ENCODE data around the gene LAMB4. TPM values are rescaled to one million over a fixed set of nuclear protein-coding genes. Genes with fewer than 3 reads are reported as not detected.

Gene LAMB4
- polyA plus RNA-seq, 1 experiment = 0.20 TPM

GRCh38 chr7:108078691-108079090 is 51.5 kb downstream of the LAMB4 start:
- no peak for DNase-seq (ENCODE audit: low read depth)
- TF ChIP-seq, protein P1, sequence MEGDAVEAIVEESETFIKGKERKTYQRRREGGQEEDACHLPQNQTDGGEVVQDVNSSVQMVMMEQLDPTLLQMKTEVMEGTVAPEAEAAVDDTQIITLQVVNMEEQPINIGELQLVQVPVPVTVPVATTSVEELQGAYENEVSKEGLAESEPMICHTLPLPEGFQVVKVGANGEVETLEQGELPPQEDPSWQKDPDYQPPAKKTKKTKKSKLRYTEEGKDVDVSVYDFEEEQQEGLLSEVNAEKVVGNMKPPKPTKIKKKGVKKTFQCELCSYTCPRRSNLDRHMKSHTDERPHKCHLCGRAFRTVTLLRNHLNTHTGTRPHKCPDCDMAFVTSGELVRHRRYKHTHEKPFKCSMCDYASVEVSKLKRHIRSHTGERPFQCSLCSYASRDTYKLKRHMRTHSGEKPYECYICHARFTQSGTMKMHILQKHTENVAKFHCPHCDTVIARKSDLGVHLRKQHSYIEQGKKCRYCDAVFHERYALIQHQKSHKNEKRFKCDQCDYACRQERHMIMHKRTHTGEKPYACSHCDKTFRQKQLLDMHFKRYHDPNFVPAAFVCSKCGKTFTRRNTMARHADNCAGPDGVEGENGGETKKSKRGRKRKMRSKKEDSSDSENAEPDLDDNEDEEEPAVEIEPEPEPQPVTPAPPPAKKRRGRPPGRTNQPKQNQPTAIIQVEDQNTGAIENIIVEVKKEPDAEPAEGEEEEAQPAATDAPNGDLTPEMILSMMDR (IDR thresholded peaks at IDR 0.05; ENCODE audit: insufficient read depth, low read depth, low read length) = no peak
- Histone ChIP-seq H3K4me3 (ENCODE audit: low read depth, low read length) (no peak overlapping the region), H3K36me3 (ENCODE audit: control insufficient read depth, insufficient read depth, low read length) (no peaks in the 10 kb centered on the region), H3K27me3 (ENCODE audit: control insufficient read depth, insufficient read depth, low read length) (no peaks in the 10 kb centered on the region)
- POLR2A ChIA-PET = no interaction called here
- CTCF ChIA-PET = no interaction called here

DNA sequence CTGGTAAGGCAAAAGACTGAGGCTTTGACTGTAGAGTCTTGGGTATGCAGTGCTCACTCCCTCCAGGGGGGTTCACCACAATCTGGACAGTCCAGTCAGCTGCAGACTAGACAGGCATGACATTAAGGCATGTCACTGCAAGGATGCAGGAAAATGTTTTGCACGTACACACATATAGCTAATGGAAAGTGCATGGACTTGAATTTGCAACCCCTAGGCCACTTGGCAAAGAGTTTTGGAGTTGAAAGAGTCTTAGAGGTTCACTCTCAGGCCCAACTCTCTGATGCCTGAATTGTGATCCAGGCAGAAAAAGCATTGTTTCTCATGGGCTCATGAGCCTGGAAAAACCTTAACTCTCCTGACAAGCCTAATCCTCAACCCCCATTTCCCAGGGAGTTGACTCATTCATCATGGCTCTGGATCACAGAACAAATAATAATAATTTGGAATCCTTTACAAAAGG is 51.9 kb downstream of the LAMB4 start:
- no peak overlapping the region for H3K4me3 ChIP-seq (ENCODE audit: low read depth, low read length)
- ChIA-PET CTCF (interaction anchor here (0.7 to 1.0 kb wide), 4 partner anchors 15 to 199 kb away, joined by 3 to 4 read pairs (median 3); no protein-coding TSS in a partner anchor), POLR2A (no interaction called here)
- no peaks in the 10 kb centered on the region for H3K36me3 ChIP-seq (ENCODE audit: control insufficient read depth, insufficient read depth, low read length)
- DNase-seq (ENCODE audit: low read depth) = no peak
- TF ChIP-seq, protein P1 (IDR thresholded peaks at IDR 0.05; ENCODE audit: insufficient read depth, low read depth, low read length) = no peak
- H3K27me3 ChIP-seq (ENCODE audit: control insufficient read depth, insufficient read depth, low read length) = no peaks in the 10 kb centered on the region

DNA sequence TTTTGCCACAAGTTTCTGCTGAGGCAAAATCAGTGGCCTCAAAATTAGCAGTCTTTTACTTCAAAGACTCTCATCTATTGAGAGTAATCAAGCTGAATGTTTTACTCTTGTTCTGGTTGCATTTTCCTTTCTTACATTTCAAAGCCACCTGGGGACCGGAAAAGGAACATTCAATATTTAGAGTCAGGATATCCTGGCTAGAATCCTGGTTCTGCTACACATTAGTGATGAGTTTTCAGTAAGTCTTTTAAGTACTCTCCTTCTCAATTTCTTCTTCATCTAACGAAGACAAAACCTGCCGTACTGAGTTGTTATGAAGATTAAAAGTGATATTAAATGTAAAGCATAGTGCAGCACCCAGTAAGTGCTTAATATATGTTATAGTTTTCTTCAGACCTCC is 52.5 kb downstream of the LAMB4 start:
- Histone ChIP-seq H3K27me3 (ENCODE audit: control insufficient read depth, insufficient read depth, low read length) (no peaks in the 10 kb centered on the region), H3K36me3 (ENCODE audit: control insufficient read depth, insufficient read depth, low read length) (no peaks in the 10 kb centered on the region), H3K4me3 (ENCODE audit: low read depth, low read length) (no peak overlapping the region)
- no peak for DNase-seq (ENCODE audit: low read depth)
- TF ChIP-seq, protein P1 (IDR thresholded peaks at IDR 0.05; ENCODE audit: insufficient read depth, low read depth, low read length) = no peak
- ChIA-PET CTCF (interaction anchor here (0.7 to 1.0 kb wide), 4 partner anchors 15 to 199 kb away, joined by 3 to 4 read pairs (median 3); no protein-coding TSS in a partner anchor), POLR2A (no interaction called here)

- TF ChIP-seq, protein P1 (IDR thresholded peaks at IDR 0.05; ENCODE audit: insufficient read depth, low read depth, low read length) = no peak
- no peaks in the 10 kb centered on the region for H3K27me3 ChIP-seq (ENCODE audit: control insufficient read depth, insufficient read depth, low read length)
- no peak for DNase-seq (ENCODE audit: low read depth)
- POLR2A ChIA-PET = no interaction called here
- H3K4me3 ChIP-seq (ENCODE audit: low read depth, low read length) = no peak overlapping the region
- CTCF ChIA-PET = no interaction called here
- H3K36me3 ChIP-seq (ENCODE audit: control insufficient read depth, insufficient read depth, low read length) = no peaks in the 10 kb centered on the region
Measured at GRCh38 chr7:108076156-108076555, 54.0 kb downstream of the LAMB4 start.

DNA sequence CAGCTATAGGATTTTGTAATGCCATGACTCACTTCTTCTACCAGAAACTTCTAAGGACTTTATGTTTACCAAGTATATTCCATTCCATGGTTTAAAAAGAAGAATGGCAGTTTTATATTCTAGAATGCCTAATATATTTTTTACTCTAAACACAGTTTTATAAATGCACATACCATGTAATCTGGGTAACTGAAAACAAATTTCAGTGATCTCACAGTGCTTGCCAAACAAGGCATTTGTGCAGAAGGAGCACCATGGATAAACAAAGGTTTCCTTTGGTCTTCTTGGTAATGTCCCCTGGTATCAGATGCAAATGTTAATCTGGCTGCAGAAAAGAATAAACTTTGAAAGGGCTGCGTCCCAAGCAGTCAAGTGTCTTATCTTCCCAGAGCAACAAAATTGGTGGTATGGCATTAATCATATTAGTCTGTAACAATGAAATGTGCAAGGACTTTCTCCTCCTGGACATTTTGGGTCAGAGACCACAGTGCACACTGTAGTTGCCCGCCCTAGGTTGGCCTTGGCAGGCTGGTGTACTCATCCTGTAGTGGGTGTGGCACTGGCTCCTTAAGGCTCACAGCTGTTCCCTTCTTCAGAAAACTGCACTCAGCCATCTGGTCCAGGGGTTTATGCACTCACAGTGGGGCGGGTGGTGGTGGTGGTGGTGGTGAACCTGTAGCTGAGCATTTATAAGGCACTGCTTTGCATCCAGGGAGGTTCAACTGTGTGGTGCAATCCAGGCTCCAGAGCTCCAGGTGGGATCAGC is 56.7 kb downstream of the LAMB4 start:
- ChIA-PET CTCF (interaction anchor here (1.2 kb wide), 1 partner anchor 14 kb away, joined by 3 read pairs; no protein-coding TSS in a partner anchor), POLR2A (no interaction called here)
- no peak for DNase-seq (ENCODE audit: low read depth)
- Histone ChIP-seq H3K4me3 (ENCODE audit: low read depth, low read length) (no peak overlapping the region), H3K36me3 (ENCODE audit: control insufficient read depth, insufficient read depth, low read length) (no peaks in the 10 kb centered on the region), H3K27me3 (ENCODE audit: control insufficient read depth, insufficient read depth, low read length) (no peaks in the 10 kb centered on the region)
- TF ChIP-seq, protein P1 (IDR thresholded peaks at IDR 0.05; ENCODE audit: insufficient read depth, low read depth, low read length) = no peak
